ENCODE measurements around the gene PYURF. TPM values are rescaled to one million over a fixed set of nuclear protein-coding genes. Genes with fewer than 3 reads are reported as not detected.

The PYURF gene
- total RNA-seq, 3 donors from 2014 or later, result 41.3 to 62.7 (median 53.2) TPM

- TF ChIP-seq, protein P1, sequence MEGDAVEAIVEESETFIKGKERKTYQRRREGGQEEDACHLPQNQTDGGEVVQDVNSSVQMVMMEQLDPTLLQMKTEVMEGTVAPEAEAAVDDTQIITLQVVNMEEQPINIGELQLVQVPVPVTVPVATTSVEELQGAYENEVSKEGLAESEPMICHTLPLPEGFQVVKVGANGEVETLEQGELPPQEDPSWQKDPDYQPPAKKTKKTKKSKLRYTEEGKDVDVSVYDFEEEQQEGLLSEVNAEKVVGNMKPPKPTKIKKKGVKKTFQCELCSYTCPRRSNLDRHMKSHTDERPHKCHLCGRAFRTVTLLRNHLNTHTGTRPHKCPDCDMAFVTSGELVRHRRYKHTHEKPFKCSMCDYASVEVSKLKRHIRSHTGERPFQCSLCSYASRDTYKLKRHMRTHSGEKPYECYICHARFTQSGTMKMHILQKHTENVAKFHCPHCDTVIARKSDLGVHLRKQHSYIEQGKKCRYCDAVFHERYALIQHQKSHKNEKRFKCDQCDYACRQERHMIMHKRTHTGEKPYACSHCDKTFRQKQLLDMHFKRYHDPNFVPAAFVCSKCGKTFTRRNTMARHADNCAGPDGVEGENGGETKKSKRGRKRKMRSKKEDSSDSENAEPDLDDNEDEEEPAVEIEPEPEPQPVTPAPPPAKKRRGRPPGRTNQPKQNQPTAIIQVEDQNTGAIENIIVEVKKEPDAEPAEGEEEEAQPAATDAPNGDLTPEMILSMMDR (IDR thresholded peaks at IDR 0.05), result no peak
- H3K36me3 ChIP-seq (ENCODE audit: low read depth), result no peaks in the 10 kb centered on the region
- H3K9me3 ChIP-seq, result no peaks in the 10 kb centered on the region
- intact Hi-C loops (cut with DNase I, micrococcal nuclease), result no loop called here
- ATAC-seq (no peak), DNase-seq (no peak)
- H3K4me1 ChIP-seq (ENCODE audit: low read depth), result no peaks in the 10 kb centered on the region
- H3K4me3 ChIP-seq, result no peak overlapping the region
These were observed 20.2 kb downstream of the PYURF start for GRCh38 chr4:88503344-88503743.

GRCh38 chr4:88497859-88498409, 25.6 kb downstream of the PYURF start:
- H3K9me3 ChIP-seq, result no peaks in the 10 kb centered on the region
- TF ChIP-seq, protein P1 (IDR thresholded peaks at IDR 0.05), result no peak
- H3K36me3 ChIP-seq (ENCODE audit: low read depth), result no peaks in the 10 kb centered on the region
- no peak for DNase-seq
- H3K4me3 ChIP-seq, result no peak overlapping the region
- no peaks in the 10 kb centered on the region for H3K4me1 ChIP-seq (ENCODE audit: low read depth)
- intact Hi-C loops (cut with DNase I, micrococcal nuclease), result no loop called here
- no peak for ATAC-seq

DNA sequence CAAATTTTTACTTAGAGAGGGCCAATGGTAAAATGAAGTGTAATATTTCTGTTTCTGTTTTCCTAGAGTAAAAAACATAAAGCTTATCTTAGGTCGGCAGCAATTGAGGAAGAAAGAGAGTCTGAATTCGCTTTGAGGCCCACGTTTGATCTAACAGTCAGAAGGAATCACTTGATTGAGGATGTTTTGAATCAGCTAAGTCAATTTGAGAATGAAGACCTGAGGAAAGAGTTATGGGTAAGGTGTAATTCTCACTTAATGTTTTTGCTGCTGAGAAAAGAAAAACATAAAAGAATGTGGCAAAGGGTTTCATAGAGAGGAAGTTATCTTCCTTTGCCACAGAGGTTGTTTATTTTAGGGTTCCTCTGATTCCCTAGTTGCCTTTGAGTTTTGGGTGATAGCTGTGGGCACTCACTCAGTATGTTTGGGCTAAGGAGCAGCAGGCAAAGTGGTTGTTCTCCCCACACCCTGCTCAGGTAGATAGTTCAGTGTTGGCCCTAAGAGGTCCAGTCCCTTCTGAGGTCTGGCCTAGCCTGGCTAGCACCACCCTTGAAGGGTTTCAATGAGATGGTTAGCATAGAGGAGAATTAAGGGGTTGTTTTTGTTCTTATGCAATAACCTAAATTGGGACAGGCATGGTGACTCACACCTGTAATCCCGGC, 34.3 kb downstream of the PYURF start:
- TF ChIP-seq, protein P1 (IDR thresholded peaks at IDR 0.05), result no peak
- Histone ChIP-seq H3K9me3 (no peaks in the 10 kb centered on the region), H3K4me3 (no peak overlapping the region), H3K4me1 (ENCODE audit: low read depth) (no peaks in the 10 kb centered on the region), H3K36me3 (ENCODE audit: low read depth) (no peaks in the 10 kb centered on the region)
- DNase-seq (no peak), ATAC-seq (no peak)
- intact Hi-C loops (cut with DNase I, micrococcal nuclease), result no loop called here

DNA sequence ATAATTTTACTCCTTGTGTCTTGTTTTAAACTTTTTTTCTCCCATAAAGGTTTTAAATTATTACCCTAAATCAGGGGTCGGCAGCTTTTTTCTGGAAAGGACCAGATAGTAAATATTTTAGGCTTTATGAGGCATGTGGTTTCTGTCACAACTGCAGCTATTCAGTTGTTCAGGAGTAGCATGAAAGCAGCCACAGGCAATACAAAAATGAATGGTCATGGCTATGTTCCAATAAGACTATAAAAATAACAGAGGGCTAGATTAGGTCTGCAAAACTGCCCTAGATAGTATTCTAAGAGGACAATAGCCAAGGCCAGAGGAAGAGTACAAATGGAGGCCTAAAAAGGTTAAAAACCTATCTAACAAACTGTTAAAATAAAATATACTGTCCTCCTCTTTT, 42.0 kb downstream of the PYURF start:
- intact Hi-C loops (cut with DNase I, micrococcal nuclease), result no loop called here
- Histone ChIP-seq H3K4me3 (no peak overlapping the region), H3K36me3 (ENCODE audit: low read depth) (no peaks in the 10 kb centered on the region), H3K9me3 (no peaks in the 10 kb centered on the region), H3K4me1 (ENCODE audit: low read depth) (no peaks in the 10 kb centered on the region)
- TF ChIP-seq, protein P1 (IDR thresholded peaks at IDR 0.05), result no peak
- ATAC-seq (no peak), DNase-seq (no peak)

DNA sequence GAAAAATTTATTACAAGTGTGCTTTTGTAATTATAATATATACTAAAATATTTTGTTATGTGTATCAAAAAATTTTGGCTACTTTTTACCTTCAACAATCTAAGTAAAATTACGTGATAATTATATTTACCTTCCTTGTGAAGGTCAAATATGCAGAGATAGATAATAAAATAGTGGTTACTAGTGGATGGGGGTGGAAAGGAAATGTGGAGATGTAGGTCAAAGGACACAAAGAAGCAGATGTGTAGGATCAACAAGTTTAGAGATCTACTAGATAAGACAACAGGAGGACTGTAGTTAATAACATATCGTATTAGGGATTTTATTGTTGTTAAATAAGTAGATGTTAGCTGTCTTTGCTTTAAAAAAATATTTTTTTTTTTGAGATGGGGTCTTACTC, 45.3 kb downstream of the PYURF start:
- Histone ChIP-seq H3K36me3 (ENCODE audit: low read depth) (no peaks in the 10 kb centered on the region), H3K9me3 (no peaks in the 10 kb centered on the region), H3K4me3 (no peak overlapping the region), H3K4me1 (ENCODE audit: low read depth) (no peaks in the 10 kb centered on the region)
- TF ChIP-seq, protein P1 (IDR thresholded peaks at IDR 0.05), result no peak
- ATAC-seq (no peak), DNase-seq (no peak)
- intact Hi-C loops (cut with DNase I, micrococcal nuclease), result no loop called here

Data from mucosa of descending colon (tissue), 3 donors.